Measurements from ENCODE around the gene ATXN10.
A peak's percentile ranks its signal among the peaks of the same experiment; 100 is the strongest.

Gene ATXN10

DNA sequence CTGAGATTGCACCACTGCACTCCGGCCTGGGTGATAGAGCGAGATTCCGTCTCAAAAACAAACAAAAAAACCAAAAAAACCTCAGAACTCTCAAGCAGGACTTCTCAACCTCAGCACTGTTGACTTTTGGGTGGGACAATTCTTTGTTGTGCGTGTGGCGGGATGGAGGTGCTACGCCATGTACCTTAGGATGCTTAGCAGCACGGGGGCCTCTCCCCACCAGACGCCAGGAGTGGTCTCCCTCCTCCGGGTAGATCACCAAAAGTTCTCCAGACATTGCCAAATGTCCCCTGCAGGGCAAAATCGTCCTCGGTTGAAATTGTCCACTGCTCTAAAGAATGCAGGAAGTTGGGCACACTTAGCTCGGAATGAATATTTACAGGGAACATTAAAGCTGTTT is 26.9 kb upstream of the ATXN10 start:
- H3K9me3 ChIP-seq (ENCODE audit: insufficient read depth, low read length), result no peaks in the 10 kb centered on the region
- H3K36me3 ChIP-seq (ENCODE audit: low read length), result no peaks in the 10 kb centered on the region
- no peak overlapping the region for H3K4me3 ChIP-seq (ENCODE audit: insufficient read depth, low read length, poor library complexity, severe bottlenecking)
- H4K20me1 ChIP-seq (ENCODE audit: low read depth, low read length), result no peaks in the 10 kb centered on the region
- peak overlapping the region; percentile 70 for H2AFZ ChIP-seq (ENCODE audit: low read depth, low read length, severe bottlenecking)
- H3K9ac ChIP-seq (ENCODE audit: low read length), result no peak overlapping the region
- H3K27ac ChIP-seq (ENCODE audit: low read depth, low read length), result no peak overlapping the region
- H3F3A ChIP-seq (ENCODE audit: insufficient read depth), result no peaks in the 10 kb centered on the region
- TF ChIP-seq EZH2phosphoT487 (conservative IDR thresholded peaks at IDR 0.05; ENCODE audit: low read length), result no peak
- TF ChIP-seq, protein P1, sequence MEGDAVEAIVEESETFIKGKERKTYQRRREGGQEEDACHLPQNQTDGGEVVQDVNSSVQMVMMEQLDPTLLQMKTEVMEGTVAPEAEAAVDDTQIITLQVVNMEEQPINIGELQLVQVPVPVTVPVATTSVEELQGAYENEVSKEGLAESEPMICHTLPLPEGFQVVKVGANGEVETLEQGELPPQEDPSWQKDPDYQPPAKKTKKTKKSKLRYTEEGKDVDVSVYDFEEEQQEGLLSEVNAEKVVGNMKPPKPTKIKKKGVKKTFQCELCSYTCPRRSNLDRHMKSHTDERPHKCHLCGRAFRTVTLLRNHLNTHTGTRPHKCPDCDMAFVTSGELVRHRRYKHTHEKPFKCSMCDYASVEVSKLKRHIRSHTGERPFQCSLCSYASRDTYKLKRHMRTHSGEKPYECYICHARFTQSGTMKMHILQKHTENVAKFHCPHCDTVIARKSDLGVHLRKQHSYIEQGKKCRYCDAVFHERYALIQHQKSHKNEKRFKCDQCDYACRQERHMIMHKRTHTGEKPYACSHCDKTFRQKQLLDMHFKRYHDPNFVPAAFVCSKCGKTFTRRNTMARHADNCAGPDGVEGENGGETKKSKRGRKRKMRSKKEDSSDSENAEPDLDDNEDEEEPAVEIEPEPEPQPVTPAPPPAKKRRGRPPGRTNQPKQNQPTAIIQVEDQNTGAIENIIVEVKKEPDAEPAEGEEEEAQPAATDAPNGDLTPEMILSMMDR (IDR thresholded peaks at IDR 0.05; ENCODE audit: insufficient read depth, low read length, poor library complexity, severe bottlenecking), result no peak
- H3K4me2 ChIP-seq (ENCODE audit: low read depth, low read length, poor library complexity, severe bottlenecking), result no peak overlapping the region
- no peaks in the 10 kb centered on the region for H3K9me2 ChIP-seq (replicated peaks; ENCODE audit: insufficient read depth, low read length)
- no peaks in the 10 kb centered on the region for H3K79me2 ChIP-seq (ENCODE audit: insufficient read depth, low read length)
- no peaks in the 10 kb centered on the region for H3K27me3 ChIP-seq (ENCODE audit: low read length)

DNA sequence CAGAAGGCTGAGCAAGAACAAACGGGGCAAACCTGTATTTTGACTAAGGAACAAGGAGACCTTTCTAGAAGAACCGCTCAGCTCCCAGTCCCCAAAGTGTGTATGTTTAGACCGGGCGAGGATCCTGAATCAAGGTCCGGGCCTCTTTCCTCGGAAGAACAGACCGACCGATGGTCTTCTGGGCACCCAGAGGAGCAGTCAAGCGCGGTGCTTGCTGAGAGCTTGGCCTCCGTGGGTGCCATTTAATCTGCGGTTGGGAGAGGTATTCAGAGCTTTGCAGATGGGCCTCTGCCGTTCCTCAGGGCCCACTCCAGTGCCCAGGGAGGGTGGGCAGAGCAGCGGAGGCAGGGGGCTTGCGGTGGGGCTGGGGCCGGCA is 26.5 kb upstream of the ATXN10 start:
- H3K9me3 ChIP-seq (ENCODE audit: insufficient read depth, low read length), result no peaks in the 10 kb centered on the region
- peak overlapping the region; percentile 45; the same call in 1 of the 2 replicates for H3K9ac ChIP-seq (ENCODE audit: low read length)
- no peak overlapping the region for H3K27ac ChIP-seq (ENCODE audit: low read depth, low read length)
- H3K9me2 ChIP-seq (replicated peaks; ENCODE audit: insufficient read depth, low read length), result no peaks in the 10 kb centered on the region
- peak overlapping the region; percentile 50 for H3K4me2 ChIP-seq (ENCODE audit: low read depth, low read length, poor library complexity, severe bottlenecking)
- no peaks in the 10 kb centered on the region for H4K20me1 ChIP-seq (ENCODE audit: low read depth, low read length)
- no peaks in the 10 kb centered on the region for H3K79me2 ChIP-seq (ENCODE audit: insufficient read depth, low read length)
- H3K4me3 ChIP-seq (ENCODE audit: insufficient read depth, low read length, poor library complexity, severe bottlenecking), result no peak overlapping the region
- TF ChIP-seq EZH2phosphoT487 (conservative IDR thresholded peaks at IDR 0.05; ENCODE audit: low read length), result no peak
- TF ChIP-seq, protein P1 (IDR thresholded peaks at IDR 0.05; ENCODE audit: insufficient read depth, low read length, poor library complexity, severe bottlenecking), result no peak
- H3K27me3 ChIP-seq (ENCODE audit: low read length), result no peaks in the 10 kb centered on the region
- H3K36me3 ChIP-seq (ENCODE audit: low read length), result no peaks in the 10 kb centered on the region
- no peaks in the 10 kb centered on the region for H3F3A ChIP-seq (ENCODE audit: insufficient read depth)
- peak overlapping the region; percentile 70 for H2AFZ ChIP-seq (ENCODE audit: low read depth, low read length, severe bottlenecking)

DNA sequence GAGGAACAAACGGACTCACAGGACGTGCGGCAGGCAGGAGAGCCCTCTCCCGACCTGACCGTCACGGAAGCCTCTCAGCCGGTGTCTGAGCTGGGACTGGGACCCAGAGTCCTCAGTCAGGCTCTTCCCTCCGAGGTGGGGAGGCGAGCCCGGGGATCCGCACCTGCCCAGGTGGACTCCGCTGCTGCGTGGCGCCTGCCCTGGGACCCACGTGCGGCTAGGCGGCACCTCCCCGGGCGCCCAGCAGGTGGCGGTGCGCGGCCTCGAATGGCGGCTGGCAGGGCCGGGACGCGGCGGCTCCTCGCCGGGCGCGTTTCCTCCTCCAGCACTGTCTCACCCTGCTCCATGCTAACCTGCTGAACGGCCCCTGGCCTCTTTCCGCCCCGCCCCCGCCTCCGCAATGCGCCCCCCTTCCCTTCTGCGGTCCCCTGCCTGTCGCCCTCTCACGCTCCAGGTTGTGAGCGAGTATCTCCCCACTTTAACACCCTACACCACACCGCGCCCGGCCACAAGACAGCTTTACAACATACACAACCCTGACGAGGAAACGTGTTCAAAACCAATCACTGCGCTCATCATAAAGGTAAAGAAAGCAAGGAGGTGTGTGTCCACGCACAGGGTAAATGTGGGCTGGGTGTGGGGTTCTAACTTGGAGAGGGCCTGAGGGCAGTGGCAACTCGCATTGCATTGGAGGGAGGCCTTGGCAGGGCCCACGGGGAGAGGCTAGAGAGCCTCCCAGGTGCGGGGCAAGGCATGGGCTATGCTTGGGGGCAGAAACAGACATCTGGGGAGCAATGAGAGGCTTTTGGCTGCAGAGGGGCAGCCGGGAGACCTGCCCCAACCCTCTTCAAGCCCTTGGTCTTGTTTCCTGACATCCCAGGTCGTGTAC is 25.9 kb upstream of the ATXN10 start:
- H3K27ac ChIP-seq (ENCODE audit: low read depth, low read length), result no peak overlapping the region
- peak overlapping the region; percentile 45 for H3K9ac ChIP-seq (ENCODE audit: low read length)
- TF ChIP-seq EZH2phosphoT487 (conservative IDR thresholded peaks at IDR 0.05; ENCODE audit: low read length), result no peak
- TF ChIP-seq, protein P1 (IDR thresholded peaks at IDR 0.05; ENCODE audit: insufficient read depth, low read length, poor library complexity, severe bottlenecking), result peak; percentile 71
- H3F3A ChIP-seq (ENCODE audit: insufficient read depth), result no peaks in the 10 kb centered on the region
- H3K27me3 ChIP-seq (ENCODE audit: low read length), result no peaks in the 10 kb centered on the region
- H3K9me3 ChIP-seq (ENCODE audit: insufficient read depth, low read length), result no peaks in the 10 kb centered on the region
- no peaks in the 10 kb centered on the region for H3K36me3 ChIP-seq (ENCODE audit: low read length)
- peak overlapping the region; percentile 23 for H3K4me3 ChIP-seq (ENCODE audit: insufficient read depth, low read length, poor library complexity, severe bottlenecking)
- H3K79me2 ChIP-seq (ENCODE audit: insufficient read depth, low read length), result no peaks in the 10 kb centered on the region
- H2AFZ ChIP-seq (ENCODE audit: low read depth, low read length, severe bottlenecking), result peak overlapping the region; percentile 88
- no peaks in the 10 kb centered on the region for H3K9me2 ChIP-seq (replicated peaks; ENCODE audit: insufficient read depth, low read length)
- H4K20me1 ChIP-seq (ENCODE audit: low read depth, low read length), result no peaks in the 10 kb centered on the region
- peak overlapping the region; percentile 50 for H3K4me2 ChIP-seq (ENCODE audit: low read depth, low read length, poor library complexity, severe bottlenecking)
